B cell (primary cell): ENCODE data around the gene MAPK10. TPM values are rescaled to one million over a fixed set of nuclear protein-coding genes. Genes with fewer than 3 reads are reported as not detected.

Experiments
- ATAC-seq: fragments of 200-7000 bp; cut with Tn5 transposase; one replicate; pipeline ENCODE4 v1.10.0; 2021; ENCODE audit warnings: low read depth, mild to moderate bottlenecking, moderate number of reproducible peaks, moderate library complexity
- CTCF ChIA-PET: fragments of 350-600 bp; sonication (Branson Sonifier 250); formaldehyde crosslinking; loops from one replicate; lab custom pipeline; 2021; ENCODE audit warnings: antibody characterized with exemption, inconsistent platforms; lab: Charles Lee
- POLR2A ChIA-PET: fragments of 350-600 bp; sonication (Branson Sonifier 250); formaldehyde crosslinking; loops from one replicate; lab custom pipeline; 2021; ENCODE audit warnings: antibody characterized with exemption; lab: Charles Lee
- DNase-seq: peaks from one replicate; pipeline ENCODE4 v3.0.0; 2013
- H2AFZ ChIP-seq: 2 replicates; pipeline ENCODE4 v1.6.1; 2012; ENCODE audit warnings: mild to moderate bottlenecking, low read depth, low read length; ENCODE audit not compliant: insufficient read depth, poor library complexity, severe bottlenecking
- H3K27ac ChIP-seq, 2 donors: 1 replicate in 1 of 2; 2 replicates in 1 of 2; pipeline ENCODE4 v1.5.1; 2012 to 2013; ENCODE audit warnings: low read length in 2 of 2, mild to moderate bottlenecking in 2 of 2, moderate library complexity in 1 of 2
- H3K27me3 ChIP-seq, 4 experiments: fragments of 200-600 bp in 1 of 4; sonication (generic) in 1 of 4; replicated peaks in 1 of 4; 1 replicate in 2 of 4; 2 replicates in 2 of 4; pipeline versions ENCODE4 v1.6.1 to v1.7.0; 2013 to 2016; ENCODE audit warnings: low read length in 3 of 4, mild to moderate bottlenecking in 2 of 4, mixed read lengths in 1 of 4, moderate library complexity in 1 of 4; ENCODE audit not compliant: insufficient read depth in 4 of 4, control insufficient read depth in 3 of 4; ENCODE audit errors: control extremely low read depth in 1 of 4
- H3K36me3 ChIP-seq, 2 experiments: replicated peaks in 1 of 2; 1 replicate in 1 of 2; 2 replicates in 1 of 2; pipeline versions ENCODE4 v1.6.1 to v1.7.1; 2013; ENCODE audit warnings: low read length in 1 of 2; ENCODE audit not compliant: insufficient read depth in 2 of 2, control insufficient read depth in 1 of 2; ENCODE audit errors: control extremely low read depth in 1 of 2, extremely low read depth in 1 of 2
- H3K4me1 ChIP-seq, 2 donors: fragments of 200-600 bp in 1 of 2; sonication (generic) in 1 of 2; 1 replicate in 1 of 2; 2 replicates in 1 of 2; pipeline versions ENCODE4 v1.5.1 to v1.6.1; 2013 to 2017; ENCODE audit warnings: low read length in 2 of 2; ENCODE audit not compliant: control insufficient read depth in 2 of 2, insufficient read depth in 2 of 2
- H3K4me2 ChIP-seq: replicated peaks from 2 replicates; pipeline ENCODE3; 2012; ENCODE audit warnings: mild to moderate bottlenecking, low read depth, low read length; ENCODE audit not compliant: poor library complexity, severe bottlenecking
- H3K4me3 ChIP-seq, 5 experiments: fragments of 200-600 bp in 1 of 5; sonication (generic) in 1 of 5; 1 replicate in 3 of 5; 2 replicates in 2 of 5; pipeline versions ENCODE4 v1.5.1 to v1.7.0; 2011 to 2016; ENCODE audit warnings: low read length in 4 of 5, mild to moderate bottlenecking in 4 of 5, low read depth in 2 of 5, control low read depth in 1 of 5, moderate library complexity in 1 of 5; ENCODE audit not compliant: insufficient read depth in 1 of 5; ENCODE audit errors: control extremely low read depth in 1 of 5, extremely low read depth in 1 of 5
- H3K79me2 ChIP-seq: fragments of 200-600 bp; sonication (generic); one replicate; pipeline ENCODE4 v1.6.0; 2016; ENCODE audit warnings: low read length; ENCODE audit not compliant: control insufficient read depth, insufficient read depth
- H3K9ac ChIP-seq: fragments of 200-600 bp; sonication (generic); 2 replicates; pipeline ENCODE4 v1.6.1; 2017; ENCODE audit warnings: mild to moderate bottlenecking, low read length, moderate library complexity
- H3K9me3 ChIP-seq, 3 donors: one replicate each; pipeline versions ENCODE4 v1.6.1 to v1.7.1; 2013; ENCODE audit warnings: low read length in 2 of 3; ENCODE audit not compliant: control insufficient read depth in 2 of 3, insufficient read depth in 1 of 3; ENCODE audit errors: control extremely low read depth in 1 of 3
- H4K20me1 ChIP-seq: 2 replicates; pipeline ENCODE4 v1.6.0; 2012; ENCODE audit warnings: mild to moderate bottlenecking, low read length; ENCODE audit not compliant: insufficient read depth, control insufficient read depth, poor library complexity, severe bottlenecking
- H3K27ac Mint-ChIP-seq: one replicate; pipeline ENCODE4 v1.8.0; 2021; ENCODE audit warnings: mixed read lengths
- H3K27me3 Mint-ChIP-seq: one replicate; pipeline ENCODE4 v1.8.0; 2021; ENCODE audit warnings: mixed read lengths
- H3K4me1 Mint-ChIP-seq: one replicate; pipeline ENCODE4 v1.8.0; 2021; ENCODE audit warnings: mixed read lengths
- H3K4me3 Mint-ChIP-seq: one replicate; pipeline ENCODE4 v1.8.0; 2021; ENCODE audit warnings: mixed read lengths
- H3K9me3 Mint-ChIP-seq: one replicate; pipeline ENCODE4 v1.8.0; 2022; ENCODE audit warnings: mixed read lengths; ENCODE audit not compliant: insufficient read depth
- EZH2 ChIP-seq: IDR thresholded peaks from 2 replicates; pipeline ENCODE4 v1.6.1; 2012; ENCODE audit warnings: borderline replicate concordance, low read depth, mild to moderate bottlenecking, moderate library complexity, low read length; ENCODE audit not compliant: insufficient read depth, poor library complexity, severe bottlenecking
- WGBS: methylation state at CpG from one replicate; pipeline ENCODE4 v1.1.5; 2013; ENCODE audit warnings: missing lambda C conversion rate; ENCODE audit not compliant: insufficient coverage; 5-methylcytosine and 5-hydroxymethylcytosine counted together
- intact Hi-C: fragments of 100-400 bp; cut with micrococcal nuclease; formaldehyde crosslinking; loops from one replicate; pipeline ENCODE4 v1.10.0; 2022
- polyA plus RNA-seq: library from polyadenylated mRNA; depleted of rRNA; stranded (reverse); fragments of >200 nt; gene quantifications from 2 replicates; pipeline ENCODE4 v1.2.3, GENCODE V29; 2012
- total RNA-seq, 2 donors: library from RNA; stranded (reverse); fragments of 120-200 nt in 1 of 2; gene quantifications; 1 replicate in 1 of 2; 2 replicates in 1 of 2; pipeline versions ENCODE4 v1.2.3 to v1.2.4, GENCODE V29; 2013 to 2022
- TF ChIP-seq, protein P1 (sequence below): fragments of 200-600 bp; IDR thresholded peaks from one replicate; pipeline ENCODE4 v1.8.0; 2022; ENCODE audit warnings: antibody characterized with exemption, mild to moderate bottlenecking

MAPK10 gene
- total and polyA plus RNA-seq, 2 donors (not counting 1 experiment from before 2014, with no cell fraction given), result 0.03 to 3.1 TPM

DNA sequence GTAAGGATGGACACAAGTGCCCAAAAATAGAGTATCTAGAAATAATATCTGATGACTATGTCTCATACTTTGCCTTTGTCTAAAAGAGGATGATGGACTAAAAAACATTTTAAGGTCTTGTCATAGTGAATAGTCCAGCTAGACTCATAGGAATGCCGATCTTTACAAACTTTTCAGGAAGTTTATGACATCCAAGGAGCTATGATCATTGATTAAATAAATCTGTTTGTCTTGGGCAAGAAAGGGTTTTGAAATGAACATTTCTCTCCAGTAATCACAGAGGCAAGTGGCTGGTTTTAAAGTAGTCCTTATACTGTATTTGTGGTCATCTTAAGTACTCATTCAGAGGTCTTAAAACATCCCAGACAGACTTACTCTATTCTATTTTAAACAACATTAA lies 109.8 kb downstream of the MAPK10 start:
- Mint-ChIP-seq H3K27ac (no peak overlapping the region), H3K27me3 (no peaks in the 10 kb centered on the region), H3K9me3 (no peaks in the 10 kb centered on the region), H3K4me1 (no peaks in the 10 kb centered on the region), H3K4me3 (no peak overlapping the region)
- Histone ChIP-seq H2AFZ (no peak overlapping the region), H3K79me2 (no peaks in the 10 kb centered on the region), H3K4me3 (no peak overlapping the region), H3K27me3 (no peaks in the 10 kb centered on the region), H3K9me3 (no peaks in the 10 kb centered on the region), H3K4me2 (no peak overlapping the region), H3K27ac (no peak overlapping the region), H4K20me1 (no peaks in the 10 kb centered on the region), H3K36me3 (no peaks in the 10 kb centered on the region), H3K9ac (no peak overlapping the region), H3K4me1 (no peaks in the 10 kb centered on the region)
- no CpG with 5 or more reads among the region's 1 CpG for WGBS
- TF ChIP-seq EZH2, result no peak
- TF ChIP-seq, protein P1, sequence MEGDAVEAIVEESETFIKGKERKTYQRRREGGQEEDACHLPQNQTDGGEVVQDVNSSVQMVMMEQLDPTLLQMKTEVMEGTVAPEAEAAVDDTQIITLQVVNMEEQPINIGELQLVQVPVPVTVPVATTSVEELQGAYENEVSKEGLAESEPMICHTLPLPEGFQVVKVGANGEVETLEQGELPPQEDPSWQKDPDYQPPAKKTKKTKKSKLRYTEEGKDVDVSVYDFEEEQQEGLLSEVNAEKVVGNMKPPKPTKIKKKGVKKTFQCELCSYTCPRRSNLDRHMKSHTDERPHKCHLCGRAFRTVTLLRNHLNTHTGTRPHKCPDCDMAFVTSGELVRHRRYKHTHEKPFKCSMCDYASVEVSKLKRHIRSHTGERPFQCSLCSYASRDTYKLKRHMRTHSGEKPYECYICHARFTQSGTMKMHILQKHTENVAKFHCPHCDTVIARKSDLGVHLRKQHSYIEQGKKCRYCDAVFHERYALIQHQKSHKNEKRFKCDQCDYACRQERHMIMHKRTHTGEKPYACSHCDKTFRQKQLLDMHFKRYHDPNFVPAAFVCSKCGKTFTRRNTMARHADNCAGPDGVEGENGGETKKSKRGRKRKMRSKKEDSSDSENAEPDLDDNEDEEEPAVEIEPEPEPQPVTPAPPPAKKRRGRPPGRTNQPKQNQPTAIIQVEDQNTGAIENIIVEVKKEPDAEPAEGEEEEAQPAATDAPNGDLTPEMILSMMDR, result no peak
- POLR2A ChIA-PET, result no interaction called here
- ATAC-seq, result no peak
- intact Hi-C loops, result no loop called here
- no peak for DNase-seq
- CTCF ChIA-PET, result no interaction called here

DNA sequence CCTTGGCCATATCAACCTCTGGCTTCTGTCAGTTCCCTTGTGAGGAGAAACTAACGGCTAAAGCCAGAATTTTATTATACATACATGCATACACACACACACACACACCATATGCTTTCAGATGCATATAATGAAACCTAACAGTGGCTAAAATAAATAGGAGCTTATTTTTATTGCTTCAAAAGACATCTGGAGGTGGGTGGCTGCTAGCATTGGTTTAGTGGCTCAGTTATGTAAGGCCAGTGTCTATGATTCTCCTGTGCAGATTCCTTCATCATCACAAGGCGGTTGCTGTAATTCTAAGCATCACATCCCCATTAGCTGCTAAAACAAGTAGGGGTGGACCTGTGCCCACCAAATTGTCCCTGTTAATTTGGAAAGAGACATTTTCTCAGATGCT lies 110.8 kb downstream of the MAPK10 start:
- Mint-ChIP-seq H3K4me3 (no peak overlapping the region), H3K9me3 (no peaks in the 10 kb centered on the region), H3K27ac (no peak overlapping the region), H3K4me1 (no peaks in the 10 kb centered on the region), H3K27me3 (no peaks in the 10 kb centered on the region)
- WGBS, result 80% methylated on average over 1 of the region's 2 CpGs
- CTCF ChIA-PET, result no interaction called here
- no peak overlapping the region for H3K4me2 ChIP-seq
- no peaks in the 10 kb centered on the region for H3K36me3 ChIP-seq
- H4K20me1 ChIP-seq, result no peaks in the 10 kb centered on the region
- H3K79me2 ChIP-seq, result no peaks in the 10 kb centered on the region
- no peak for DNase-seq
- no peak overlapping the region for H3K27ac ChIP-seq
- POLR2A ChIA-PET, result no interaction called here
- H3K9ac ChIP-seq, result no peak overlapping the region
- TF ChIP-seq, protein P1, result no peak
- TF ChIP-seq EZH2, result no peak
- H3K9me3 ChIP-seq, result no peaks in the 10 kb centered on the region
- H3K4me1 ChIP-seq, result no peaks in the 10 kb centered on the region
- H3K27me3 ChIP-seq, result no peaks in the 10 kb centered on the region
- intact Hi-C loops, result no loop called here
- no peak overlapping the region for H2AFZ ChIP-seq
- ATAC-seq, result no peak
- no peak overlapping the region for H3K4me3 ChIP-seq
